Glutamatergic neuron (in vitro differentiated cells): ENCODE measurements around the gene GAN. TPM values are rescaled to one million over a fixed set of nuclear protein-coding genes. Genes with fewer than 3 reads are reported as not detected.

Experiments used
- DNase-seq: peaks from one replicate; pipeline ENCODE4 v3.0.0; 2022
- H3K27ac Mint-ChIP-seq: one replicate; pipeline ENCODE4 v1.8.0; 2020; ENCODE audit warnings: mild to moderate bottlenecking, mixed read lengths, inconsistent platforms; ENCODE audit not compliant: unreplicated experiment
- H3K27me3 Mint-ChIP-seq: one replicate; pipeline ENCODE4 v1.8.0; 2020; ENCODE audit warnings: mild to moderate bottlenecking, moderate library complexity, mixed read lengths, inconsistent platforms; ENCODE audit not compliant: unreplicated experiment
- H3K36me3 Mint-ChIP-seq: one replicate; pipeline ENCODE4 v1.8.0; 2020; ENCODE audit warnings: mild to moderate bottlenecking, mixed read lengths, inconsistent platforms; ENCODE audit not compliant: unreplicated experiment
- H3K4me1 Mint-ChIP-seq: one replicate; pipeline ENCODE4 v1.8.0; 2020; ENCODE audit warnings: mild to moderate bottlenecking, low read depth, mixed read lengths, inconsistent platforms; ENCODE audit not compliant: unreplicated experiment
- H3K4me3 Mint-ChIP-seq: one replicate; pipeline ENCODE4 v1.8.0; 2020; ENCODE audit warnings: mild to moderate bottlenecking, mixed read lengths, inconsistent platforms; ENCODE audit not compliant: unreplicated experiment
- H3K9me3 Mint-ChIP-seq: one replicate; pipeline ENCODE4 v1.8.0; 2020; ENCODE audit warnings: mild to moderate bottlenecking, moderate library complexity, mixed read lengths, inconsistent platforms; ENCODE audit not compliant: unreplicated experiment
- total RNA-seq: library from RNA; stranded (reverse); fragmentation: NEBNext Ultra II Directional; extraction: Animal tissue kit (Norgen Biotek cat#: 25700); gene quantifications from one replicate; pipeline ENCODE4 v1.2.1, GENCODE V29; 2021; ENCODE audit not compliant: unreplicated experiment
- TF ChIP-seq, protein P1 (sequence below): fragments of 200-600 bp; sonication (generic); IDR thresholded peaks from one replicate; pipeline ENCODE4 v1.5.0; 2021; ENCODE audit not compliant: partially characterized antibody, unreplicated experiment

Gene GAN
- total RNA-seq, 1 donor from 2014 or later: 14.4 TPM

DNA sequence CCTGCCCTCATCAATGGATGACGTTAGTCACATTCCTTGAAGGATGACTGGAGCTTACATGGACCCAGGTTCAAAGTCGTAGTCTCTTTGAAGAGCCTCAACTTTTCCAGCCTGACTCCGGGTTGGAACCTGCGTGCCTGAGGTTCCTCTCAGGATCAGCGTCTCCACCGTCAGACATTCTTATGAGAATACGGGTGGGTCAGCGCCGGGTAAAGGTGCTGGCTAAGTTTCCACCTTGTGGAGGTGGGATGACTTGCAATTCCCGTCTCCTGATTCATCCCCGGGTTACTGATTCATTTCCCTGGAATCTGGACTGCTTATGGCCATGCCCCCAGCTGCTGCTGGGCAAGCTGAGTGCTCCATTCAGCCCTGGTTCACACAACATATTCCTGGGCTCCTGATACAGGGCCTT is 90.9 kb downstream of the GAN start:
- no peaks in the 10 kb centered on the region for H3K36me3 Mint-ChIP-seq
- no peak overlapping the region for H3K27ac Mint-ChIP-seq
- DNase-seq: no peak
- H3K4me3 Mint-ChIP-seq: no peak overlapping the region
- TF ChIP-seq, protein P1, sequence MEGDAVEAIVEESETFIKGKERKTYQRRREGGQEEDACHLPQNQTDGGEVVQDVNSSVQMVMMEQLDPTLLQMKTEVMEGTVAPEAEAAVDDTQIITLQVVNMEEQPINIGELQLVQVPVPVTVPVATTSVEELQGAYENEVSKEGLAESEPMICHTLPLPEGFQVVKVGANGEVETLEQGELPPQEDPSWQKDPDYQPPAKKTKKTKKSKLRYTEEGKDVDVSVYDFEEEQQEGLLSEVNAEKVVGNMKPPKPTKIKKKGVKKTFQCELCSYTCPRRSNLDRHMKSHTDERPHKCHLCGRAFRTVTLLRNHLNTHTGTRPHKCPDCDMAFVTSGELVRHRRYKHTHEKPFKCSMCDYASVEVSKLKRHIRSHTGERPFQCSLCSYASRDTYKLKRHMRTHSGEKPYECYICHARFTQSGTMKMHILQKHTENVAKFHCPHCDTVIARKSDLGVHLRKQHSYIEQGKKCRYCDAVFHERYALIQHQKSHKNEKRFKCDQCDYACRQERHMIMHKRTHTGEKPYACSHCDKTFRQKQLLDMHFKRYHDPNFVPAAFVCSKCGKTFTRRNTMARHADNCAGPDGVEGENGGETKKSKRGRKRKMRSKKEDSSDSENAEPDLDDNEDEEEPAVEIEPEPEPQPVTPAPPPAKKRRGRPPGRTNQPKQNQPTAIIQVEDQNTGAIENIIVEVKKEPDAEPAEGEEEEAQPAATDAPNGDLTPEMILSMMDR: no peak
- H3K4me1 Mint-ChIP-seq: peaks cover 6% of the 10 kb centered on the region
- H3K27me3 Mint-ChIP-seq: no peaks in the 10 kb centered on the region
- peaks cover 1% of the 10 kb centered on the region for H3K9me3 Mint-ChIP-seq

DNA sequence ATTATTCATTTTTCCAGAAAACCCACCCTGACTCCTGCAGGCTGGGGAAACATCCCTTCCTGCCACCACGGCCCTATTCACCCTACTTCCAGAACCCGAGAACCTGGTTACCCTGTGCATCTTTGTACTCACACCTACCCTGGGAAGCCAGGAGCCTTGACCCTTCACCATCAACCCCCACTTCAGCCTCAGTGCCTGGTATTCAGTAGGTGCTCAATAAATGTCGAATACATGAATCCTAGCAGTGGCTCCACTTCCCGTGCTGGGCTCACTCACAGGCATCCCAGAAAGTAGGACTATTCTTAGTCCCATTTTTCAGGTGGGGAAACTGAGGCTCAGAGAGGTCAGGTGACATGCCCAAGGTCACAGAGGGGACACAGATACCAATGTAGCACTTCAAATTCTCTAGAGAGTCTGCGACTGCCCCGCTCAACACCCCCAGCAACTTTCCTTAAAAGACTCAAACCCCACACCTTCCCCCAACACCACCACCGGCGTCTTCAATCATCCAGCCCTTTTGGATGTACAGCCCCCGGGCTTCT is 93.7 kb downstream of the GAN start:
- DNase-seq: no peak
- no peaks in the 10 kb centered on the region for H3K36me3 Mint-ChIP-seq
- TF ChIP-seq, protein P1: no peak
- H3K27ac Mint-ChIP-seq: no peak overlapping the region
- no peak overlapping the region for H3K4me3 Mint-ChIP-seq
- H3K4me1 Mint-ChIP-seq: peaks cover 7% of the 10 kb centered on the region
- H3K27me3 Mint-ChIP-seq: no peaks in the 10 kb centered on the region
- peaks cover 1% of the 10 kb centered on the region for H3K9me3 Mint-ChIP-seq

DNA sequence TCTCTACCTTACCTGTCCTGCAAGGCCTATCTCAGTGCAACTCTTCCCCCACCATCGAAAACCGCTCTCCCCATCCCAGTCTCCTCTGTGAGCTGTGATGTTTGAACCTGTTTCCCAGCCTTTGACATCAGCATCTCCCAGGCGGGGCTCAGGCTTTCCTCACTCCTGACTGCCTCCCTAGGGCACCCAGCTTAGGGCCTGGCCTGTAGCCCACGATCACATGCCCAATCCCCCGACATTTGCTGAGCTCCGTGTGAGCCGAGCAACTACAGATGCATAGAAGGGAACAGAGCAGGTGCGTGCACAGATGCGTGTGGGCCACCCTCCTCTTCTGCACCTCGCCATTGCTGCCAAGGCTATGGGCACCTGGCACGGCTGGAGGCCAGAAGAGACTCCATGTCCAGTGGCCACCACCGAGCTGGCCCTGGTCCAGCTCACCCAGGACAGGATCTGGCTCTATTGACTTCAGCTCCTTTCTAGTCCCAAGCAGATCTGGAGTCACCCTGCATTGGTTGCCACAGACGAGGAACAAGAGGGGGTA is 94.3 kb downstream of the GAN start:
- Mint-ChIP-seq H3K36me3 (no peaks in the 10 kb centered on the region), H3K4me3 (no peak overlapping the region), H3K27me3 (no peaks in the 10 kb centered on the region), H3K27ac (no peak overlapping the region), H3K4me1 (peaks cover 7% of the 10 kb centered on the region), H3K9me3 (peaks cover 1% of the 10 kb centered on the region)
- no peak for DNase-seq
- TF ChIP-seq, protein P1: no peak

DNA sequence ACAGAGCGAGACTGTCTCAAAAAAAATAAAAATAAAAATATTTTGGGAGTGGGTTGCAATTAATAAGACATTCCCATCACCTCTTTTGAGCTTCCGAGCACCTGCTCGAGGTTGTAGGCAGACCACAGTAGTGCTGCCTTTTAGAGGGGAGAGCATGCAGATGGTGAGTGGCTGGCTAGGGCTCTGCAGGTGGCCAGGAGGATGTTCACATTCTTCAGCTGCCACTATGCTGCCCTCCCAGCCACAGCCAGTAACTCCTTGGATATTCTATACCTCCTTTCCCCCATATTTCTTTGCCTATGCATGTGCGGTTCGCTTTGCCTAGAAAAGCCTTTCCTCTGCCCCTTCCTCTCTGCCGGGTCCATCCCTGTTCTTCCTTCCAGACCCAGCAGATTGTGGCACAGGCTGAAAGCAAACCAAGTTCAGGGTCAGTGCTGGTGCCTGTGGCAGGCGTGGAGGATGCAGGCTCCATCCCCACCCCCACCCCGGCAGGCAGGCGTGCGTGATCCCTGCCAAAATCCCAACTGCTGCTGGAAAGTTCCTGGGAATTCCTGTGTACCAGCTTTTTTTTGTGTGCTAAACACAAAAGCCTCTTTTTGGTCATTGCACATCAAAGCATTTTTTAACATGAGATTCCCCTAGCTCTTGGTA is 96.0 kb downstream of the GAN start:
- H3K27ac Mint-ChIP-seq: no peak overlapping the region
- H3K36me3 Mint-ChIP-seq: no peaks in the 10 kb centered on the region
- TF ChIP-seq, protein P1: no peak
- H3K27me3 Mint-ChIP-seq: no peaks in the 10 kb centered on the region
- DNase-seq: no peak
- H3K4me3 Mint-ChIP-seq: no peak overlapping the region
- H3K4me1 Mint-ChIP-seq: peaks cover 15% of the 10 kb centered on the region
- peaks cover 1% of the 10 kb centered on the region for H3K9me3 Mint-ChIP-seq
